Common myeloid progenitor, CD34-positive (primary cell): ENCODE data around the gene POLR1D.

Experiments used
- CTCF ChIA-PET: fragments of 350-600 bp; sonication (Branson Sonifier 250); formaldehyde crosslinking; loops from one replicate; lab custom pipeline; 2021; ENCODE audit warnings: antibody characterized with exemption; lab: Charles Lee
- POLR2A ChIA-PET: fragments of 350-600 bp; sonication (Branson Sonifier 250); formaldehyde crosslinking; loops from one replicate; lab custom pipeline; 2021; ENCODE audit warnings: antibody characterized with exemption; lab: Charles Lee
- DNase-seq, 3 donors: peaks; one replicate each; pipeline versions ENCODE4 v3.0.0 to v3.0.0-alpha.2; 2013
- H3K27ac ChIP-seq, 2 experiments: 1 replicate in 1 of 2; 2 replicates in 1 of 2; pipeline ENCODE4 v1.7.0; 2013; ENCODE audit warnings: inconsistent platforms in 2 of 2, low read length in 2 of 2, mild to moderate bottlenecking in 2 of 2, low read depth in 1 of 2, moderate library complexity in 1 of 2; ENCODE audit not compliant: severe bottlenecking in 2 of 2, insufficient read depth in 1 of 2, poor library complexity in 1 of 2
- H3K27me3 ChIP-seq, 5 experiments: replicated peaks in 2 of 5; 1 replicate in 3 of 5; 2 replicates in 2 of 5; pipeline versions ENCODE4 v1.6.1 to v1.7.0; 2013; ENCODE audit warnings: low read length in 4 of 5, mild to moderate bottlenecking in 2 of 5, moderate library complexity in 2 of 5, inconsistent platforms in 1 of 5; ENCODE audit not compliant: insufficient read depth in 5 of 5, control insufficient read depth in 4 of 5
- H3K36me3 ChIP-seq, 4 experiments: 1 replicate in 2 of 4; 2 replicates in 2 of 4; pipeline versions ENCODE4 v1.6.1 to v1.7.0; 2013; ENCODE audit warnings: low read length in 3 of 4, control low read depth in 1 of 4, mild to moderate bottlenecking in 1 of 4; ENCODE audit not compliant: control insufficient read depth in 4 of 4, insufficient read depth in 4 of 4
- H3K4me1 ChIP-seq, 4 experiments: 1 replicate in 3 of 4; 2 replicates in 1 of 4; pipeline versions ENCODE4 v1.6.1 to v1.7.1; 2013; ENCODE audit warnings: low read length in 3 of 4, mild to moderate bottlenecking in 3 of 4, control low read depth in 1 of 4, inconsistent platforms in 1 of 4, moderate library complexity in 1 of 4; ENCODE audit not compliant: control insufficient read depth in 4 of 4, insufficient read depth in 4 of 4; ENCODE audit errors: control extremely low read depth in 1 of 4
- H3K4me3 ChIP-seq, 7 experiments: 1 replicate in 4 of 7; 2 replicates in 3 of 7; pipeline versions ENCODE4 v1.5.1 to v1.7.0; 2013; ENCODE audit warnings: mild to moderate bottlenecking in 7 of 7, low read length in 6 of 7, moderate library complexity in 6 of 7, inconsistent platforms in 2 of 7, low read depth in 2 of 7, control low read depth in 1 of 7; ENCODE audit not compliant: insufficient read depth in 4 of 7, control insufficient read depth in 1 of 7; ENCODE audit errors: extremely low read depth in 1 of 7
- H3K9me3 ChIP-seq, 5 experiments: 1 replicate in 4 of 5; 2 replicates in 1 of 5; pipeline versions ENCODE4 v1.6.1 to v1.7.1; 2013; ENCODE audit warnings: low read length in 4 of 5, mild to moderate bottlenecking in 2 of 5, inconsistent platforms in 1 of 5, low read depth in 1 of 5, moderate library complexity in 1 of 5; ENCODE audit not compliant: control insufficient read depth in 4 of 5, insufficient read depth in 2 of 5; ENCODE audit errors: control extremely low read depth in 1 of 5
- WGBS: methylation state at CpG from one replicate; pipeline ENCODE4 v1.1.5; 2013; ENCODE audit not compliant: insufficient coverage; 5-methylcytosine and 5-hydroxymethylcytosine counted together

The POLR1D gene

DNA sequence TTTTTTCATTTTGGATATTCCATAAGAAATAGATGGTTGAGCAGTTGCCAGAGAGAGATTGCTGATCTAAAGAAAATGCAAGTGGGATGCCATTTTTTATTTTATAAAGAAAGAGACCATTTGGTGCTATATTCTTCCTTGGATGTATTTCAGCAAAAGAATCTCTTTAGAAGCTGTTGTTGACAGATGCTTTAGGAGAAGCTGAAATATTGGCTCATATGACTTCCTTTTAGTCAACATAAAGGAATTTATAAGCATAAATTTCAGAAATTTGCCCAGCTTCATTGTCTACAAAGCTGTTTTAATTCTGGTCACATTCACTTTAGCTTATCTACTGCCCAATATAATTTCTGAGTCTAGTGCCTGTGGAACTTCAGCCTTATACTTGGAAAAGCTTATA lies 36.9 kb downstream of the POLR1D start:
- Histone ChIP-seq H3K36me3 (peaks cover 0 to 40% (median 5%) of the 10 kb centered on the region in 4 experiments), H3K27me3 (no peaks in the 10 kb centered on the region), H3K9me3 (no peaks in the 10 kb centered on the region), H3K4me1 (no peaks in the 10 kb centered on the region), H3K27ac (no peak overlapping the region), H3K4me3 (no peak overlapping the region)
- POLR2A ChIA-PET, result no interaction called here
- no peak for DNase-seq
- CTCF ChIA-PET, result interaction anchor here (0.9 kb wide), 1 partner anchor 17 kb away, joined by 4 read pairs; no protein-coding TSS in a partner anchor

DNA sequence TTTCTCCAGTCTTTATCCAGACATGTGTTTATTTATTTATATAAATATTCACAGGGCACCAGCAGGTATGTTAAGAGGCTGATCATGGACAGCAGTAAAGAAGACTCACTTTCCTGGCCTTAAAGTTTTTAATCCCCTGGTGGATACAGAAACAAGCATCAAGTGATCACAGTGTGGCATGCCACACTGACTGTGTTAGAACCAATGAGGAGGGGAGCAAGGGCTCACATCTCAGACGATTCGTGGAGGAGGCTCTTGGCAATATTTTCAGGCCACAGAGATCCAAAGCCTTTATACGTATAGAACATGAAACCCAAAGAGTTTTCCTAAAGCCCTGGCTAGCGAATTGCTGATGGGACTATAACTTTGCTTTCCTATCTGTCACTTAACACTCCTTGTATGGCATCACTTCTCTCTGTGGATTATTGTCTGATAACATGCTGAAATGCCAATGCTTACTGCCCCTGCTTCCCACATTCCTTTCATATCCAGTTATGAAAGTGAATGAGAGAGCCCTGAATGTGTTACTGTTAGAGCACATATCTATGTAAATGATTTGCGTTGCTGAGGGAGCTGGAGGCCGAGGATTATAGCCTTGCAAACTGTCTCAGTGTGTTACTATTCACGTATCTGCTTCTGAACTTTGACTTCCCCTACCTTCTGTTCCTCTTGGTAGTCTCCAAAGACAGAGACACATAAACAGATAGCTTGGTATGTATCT lies 37.6 kb downstream of the POLR1D start:
- ChIA-PET CTCF (no interaction called here), POLR2A (no interaction called here)
- Histone ChIP-seq H3K9me3 (no peaks in the 10 kb centered on the region), H3K4me1 (no peaks in the 10 kb centered on the region), H3K36me3 (peaks cover 0 to 43% (median 5%) of the 10 kb centered on the region in 4 experiments), H3K27ac (no peak overlapping the region), H3K4me3 (no peak overlapping the region), H3K27me3 (no peaks in the 10 kb centered on the region)
- no peak for DNase-seq
- 85% methylated on average over 3 of the region's 7 CpGs for WGBS

DNA sequence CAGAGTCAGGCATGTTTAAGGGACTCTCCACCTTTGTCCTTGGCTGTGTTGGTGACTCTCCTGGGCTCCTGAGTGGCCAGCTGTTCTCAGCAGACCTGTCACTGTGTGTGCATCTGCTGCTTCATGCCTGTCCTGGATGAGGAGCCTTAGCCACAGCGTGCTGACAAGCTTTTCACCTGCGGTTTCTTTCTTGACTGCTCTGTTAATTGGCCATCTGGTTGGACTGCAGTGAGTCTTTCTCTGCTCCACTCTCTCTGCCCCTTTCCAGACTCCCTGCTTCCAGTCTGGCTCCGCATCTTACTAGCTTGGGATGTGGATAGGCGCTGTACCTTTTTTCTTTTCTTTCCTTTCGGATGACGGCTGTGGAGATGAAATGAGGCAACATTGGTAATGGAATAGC lies 38.8 kb downstream of the POLR1D start:
- no peaks in the 10 kb centered on the region for H3K9me3 ChIP-seq
- no peaks in the 10 kb centered on the region for H3K27me3 ChIP-seq
- ChIA-PET CTCF (no interaction called here), POLR2A (no interaction called here)
- no peak overlapping the region for H3K4me3 ChIP-seq
- 100% methylated on average over 4 of the region's 6 CpGs for WGBS
- H3K4me1 ChIP-seq, result no peaks in the 10 kb centered on the region
- no peak overlapping the region for H3K27ac ChIP-seq
- DNase-seq, result no peak
- peaks cover 3 to 38% (median 7%) of the 10 kb centered on the region in 4 experiments for H3K36me3 ChIP-seq

DNA sequence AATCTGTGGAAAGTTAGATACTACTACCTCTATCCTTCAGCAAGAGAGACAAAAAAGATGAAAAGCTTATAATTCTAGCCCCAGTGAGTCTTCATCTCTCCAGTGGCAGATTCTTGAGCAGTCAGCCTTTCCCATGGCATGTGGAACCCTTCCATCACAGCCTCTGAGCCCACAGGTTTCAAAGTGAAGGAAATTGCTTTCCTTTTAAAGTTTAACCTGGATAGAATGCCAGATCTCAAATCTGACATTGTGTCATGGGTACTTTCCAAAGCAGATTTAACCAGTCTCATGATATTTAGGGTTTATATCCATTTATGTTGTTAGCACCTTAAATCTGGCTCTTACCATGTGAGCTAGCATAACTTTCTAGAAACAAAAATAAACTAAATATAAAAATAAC lies 39.3 kb downstream of the POLR1D start:
- CTCF ChIA-PET, result no interaction called here
- POLR2A ChIA-PET, result no interaction called here
- no peaks in the 10 kb centered on the region for H3K9me3 ChIP-seq
- no peaks in the 10 kb centered on the region for H3K4me1 ChIP-seq
- H3K4me3 ChIP-seq, result no peak overlapping the region
- H3K36me3 ChIP-seq, result peaks cover 7 to 42% (median 11%) of the 10 kb centered on the region in 4 experiments
- no peaks in the 10 kb centered on the region for H3K27me3 ChIP-seq
- no peak overlapping the region for H3K27ac ChIP-seq
- no peak for DNase-seq

DNA sequence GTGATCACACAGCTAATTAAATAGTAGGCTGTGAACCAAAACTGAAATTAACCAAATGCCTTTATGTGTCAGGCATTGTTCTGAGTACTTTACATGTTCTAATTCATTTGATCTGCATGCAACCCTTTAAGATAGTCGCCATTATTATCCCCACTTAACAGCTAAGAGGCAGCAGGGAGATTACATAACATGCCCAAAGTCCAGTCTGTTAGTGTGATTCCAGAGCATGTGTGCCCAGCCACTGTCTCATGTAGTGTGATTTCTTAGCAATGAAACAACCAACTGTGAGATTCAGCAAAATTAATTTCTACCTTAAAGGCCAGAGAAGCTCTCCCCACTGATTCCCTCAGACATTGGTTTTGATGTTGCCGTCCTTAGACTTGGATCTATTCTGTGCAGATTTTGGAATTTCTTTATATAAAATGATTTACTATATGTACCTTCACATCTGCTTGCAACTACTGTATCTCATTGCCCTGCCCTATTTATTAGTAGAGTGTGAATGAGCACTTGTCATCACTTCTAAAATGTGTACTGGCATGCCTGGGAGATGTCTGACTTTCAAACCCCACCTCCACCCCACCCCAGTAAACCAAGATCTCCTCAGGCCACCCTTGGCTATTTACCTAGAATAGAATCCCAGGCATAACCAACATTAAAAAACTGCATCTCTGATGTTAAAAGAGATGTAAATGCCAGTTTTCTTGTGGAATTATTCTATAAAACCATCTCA lies 41.2 kb downstream of the POLR1D start:
- H3K4me1 ChIP-seq, result peaks cover 0 to under 1% (median under 1%) of the 10 kb centered on the region in 4 experiments
- no peak for DNase-seq
- peaks cover 8 to 50% (median 13%) of the 10 kb centered on the region in 4 experiments for H3K36me3 ChIP-seq
- no peak overlapping the region for H3K4me3 ChIP-seq
- no peaks in the 10 kb centered on the region for H3K9me3 ChIP-seq
- no peaks in the 10 kb centered on the region for H3K27me3 ChIP-seq
- ChIA-PET POLR2A (no interaction called here), CTCF (no interaction called here)
- no peak overlapping the region for H3K27ac ChIP-seq
- 89% methylated on average over 1 of the region's 2 CpGs for WGBS

DNA sequence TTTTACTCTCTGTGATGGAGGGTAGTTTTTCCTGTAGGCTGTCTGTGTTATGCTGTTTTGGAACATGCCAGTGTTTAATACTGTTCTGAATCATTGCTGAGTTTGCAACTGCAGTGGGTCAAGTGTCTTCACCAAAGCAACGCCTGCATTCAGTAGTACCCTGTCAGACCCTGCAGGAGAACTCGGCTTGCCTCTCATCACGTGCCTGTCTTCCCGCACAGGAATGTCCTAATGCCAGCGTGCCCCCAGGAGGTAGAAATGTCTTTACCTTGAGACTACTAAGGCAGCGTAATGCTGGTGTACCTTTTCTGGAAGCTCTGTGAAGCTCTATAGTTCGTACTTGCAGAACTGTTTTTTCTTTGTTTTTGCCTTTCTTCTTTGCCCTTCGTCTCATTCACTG lies 42.3 kb downstream of the POLR1D start:
- CTCF ChIA-PET, result interaction anchor here (1.9 kb wide), 1 partner anchor 162 kb away, joined by 5 read pairs; no protein-coding TSS in a partner anchor
- H3K9me3 ChIP-seq, result no peaks in the 10 kb centered on the region
- peaks cover 8 to 44% (median 13%) of the 10 kb centered on the region in 4 experiments for H3K36me3 ChIP-seq
- H3K4me1 ChIP-seq, result peaks cover 0 to 7% (median 2%) of the 10 kb centered on the region in 4 experiments
- no peak overlapping the region for H3K27ac ChIP-seq
- H3K4me3 ChIP-seq, result no peak overlapping the region
- 98% methylated on average over 8 of the region's 8 CpGs for WGBS
- DNase-seq, result no peak
- no peaks in the 10 kb centered on the region for H3K27me3 ChIP-seq
- POLR2A ChIA-PET, result no interaction called here

DNA sequence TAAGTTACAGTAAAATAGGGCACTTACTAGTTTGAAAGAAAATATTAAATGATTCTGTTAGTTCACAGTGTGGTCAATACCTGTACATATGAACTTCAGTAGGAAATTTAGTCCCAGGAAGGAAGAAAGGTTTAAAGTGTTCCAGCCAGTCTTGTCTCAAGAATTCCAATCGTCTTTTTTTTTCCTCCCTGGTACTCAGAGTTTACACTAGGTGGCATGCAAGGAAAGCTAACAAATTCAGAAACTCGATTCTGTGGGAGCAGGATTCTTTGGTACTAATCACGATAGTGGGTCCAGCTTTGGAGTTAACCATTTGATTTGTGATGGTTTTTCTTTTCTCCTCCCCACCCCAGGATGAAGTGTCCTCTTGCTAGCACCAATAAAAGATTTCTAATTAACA lies 43.6 kb downstream of the POLR1D start:
- ChIA-PET POLR2A (no interaction called here), CTCF (interaction anchor here (1.9 kb wide), 1 partner anchor 161 kb away, joined by 5 read pairs; no protein-coding TSS in a partner anchor)
- Histone ChIP-seq H3K4me3 (no peak overlapping the region), H3K27me3 (no peaks in the 10 kb centered on the region), H3K27ac (no peak overlapping the region), H3K9me3 (no peaks in the 10 kb centered on the region), H3K36me3 (peaks cover 8 to 31% (median 12%) of the 10 kb centered on the region in 4 experiments), H3K4me1 (peaks cover 0 to 7% (median 2%) of the 10 kb centered on the region in 4 experiments)
- WGBS, result 85% methylated on average over 3 of the region's 3 CpGs
- no peak for DNase-seq
